Smooth muscle cell (in vitro differentiated cells): ENCODE measurements around the gene SCNN1A. TPM values are rescaled to one million over a fixed set of nuclear protein-coding genes. Genes with fewer than 3 reads are reported as not detected.

Experiments used
- DNase-seq: peaks from one replicate; lab custom pipeline; 2025; ENCODE audit not compliant: unreplicated experiment; lab: John Stamatoyannopoulos, UW
- H2AFZ ChIP-seq: fragments of 200-600 bp; sonication (generic); 2 replicates; pipeline ENCODE4 v1.6.0; 2016; ENCODE audit warnings: antibody characterized with exemption, low read depth, mild to moderate bottlenecking
- H3F3A ChIP-seq: fragments of 200-600 bp; sonication (generic); 2 replicates; pipeline ENCODE4 v1.6.0; 2017; ENCODE audit warnings: antibody characterized with exemption, low read depth
- H3K27ac ChIP-seq: fragments of 200-600 bp; sonication (generic); 2 replicates; pipeline ENCODE4 v1.5.1; 2016; ENCODE audit warnings: low read depth, mild to moderate bottlenecking
- H3K27me3 ChIP-seq: fragments of 200-600 bp; sonication (generic); 2 replicates; pipeline ENCODE4 v1.6.1; 2016; ENCODE audit warnings: low read depth, mild to moderate bottlenecking
- H3K36me3 ChIP-seq: fragments of 200-600 bp; sonication (generic); 2 replicates; pipeline ENCODE4 v1.5.1; 2016; ENCODE audit warnings: low read depth
- H3K4me1 ChIP-seq: fragments of 200-600 bp; sonication (generic); 2 replicates; pipeline ENCODE4 v1.5.1; 2016; ENCODE audit warnings: low read depth
- H3K4me2 ChIP-seq: fragments of 200-600 bp; sonication (generic); 2 replicates; pipeline ENCODE4 v1.6.0; 2016; ENCODE audit warnings: mild to moderate bottlenecking
- H3K4me3 ChIP-seq: fragments of 200-600 bp; sonication (generic); 2 replicates; pipeline ENCODE4 v1.5.1; 2016; ENCODE audit warnings: mild to moderate bottlenecking
- H3K79me2 ChIP-seq: fragments of 200-600 bp; sonication (generic); 2 replicates; pipeline ENCODE4 v1.6.0; 2016; ENCODE audit warnings: low read depth, mild to moderate bottlenecking
- H3K9ac ChIP-seq: fragments of 200-600 bp; sonication (generic); 2 replicates; pipeline ENCODE4 v1.6.0; 2016; ENCODE audit warnings: low read depth
- H3K9me3 ChIP-seq: fragments of 200-600 bp; sonication (generic); replicated peaks from 2 replicates; pipeline ENCODE4 v1.5.1; 2016; ENCODE audit warnings: low read depth
- H4K20me1 ChIP-seq: fragments of 200-600 bp; sonication (generic); 2 replicates; pipeline ENCODE4 v1.6.0; 2016; ENCODE audit warnings: low read depth
- CTCF ChIP-seq: fragments of 200-600 bp; sonication (generic); IDR thresholded peaks from 2 replicates; pipeline ENCODE4 v1.5.1; 2017; ENCODE audit warnings: borderline replicate concordance, mild to moderate bottlenecking, antibody characterized with exemption; ENCODE audit not compliant: insufficient read depth, poor library complexity, severe bottlenecking
- WGBS: methylation state at CpG from one replicate; pipeline ENCODE4 v1.1.7; 2016; ENCODE audit warnings: low lambda C conversion rate; 5-methylcytosine and 5-hydroxymethylcytosine counted together
- polyA plus RNA-seq: library from polyadenylated mRNA; unstranded; fragments of >200 nt; fragmentation: Nextera tagmentation; extraction: Ambion mirVana; gene quantifications from 2 replicates; pipeline ENCODE4 v1.2.1, GENCODE V29; 2016
- total RNA-seq: library from RNA; depleted of rRNA; stranded (reverse); fragments of >200 nt; gene quantifications from 2 replicates; pipeline ENCODE4 v1.2.3, GENCODE V29; 2014

SCNN1A gene
- total and polyA plus RNA-seq, 2 experiments from 2014 or later, result 0.57 to 1.3 TPM

GRCh38 chr12:6392504-6392903, 17.1 kb upstream of the SCNN1A start:
- Histone ChIP-seq H3K9me3 (no peaks in the 10 kb centered on the region), H3K4me2 (no peak overlapping the region), H3K4me3 (no peak overlapping the region), H3K36me3 (no peaks in the 10 kb centered on the region), H3K27ac (no peak overlapping the region), H3F3A (no peaks in the 10 kb centered on the region), H4K20me1 (no peaks in the 10 kb centered on the region), H3K4me1 (no peaks in the 10 kb centered on the region), H3K27me3 (no peaks in the 10 kb centered on the region), H3K79me2 (no peaks in the 10 kb centered on the region), H2AFZ (no peak overlapping the region), H3K9ac (no peak overlapping the region)
- no peak for DNase-seq
- 49% methylated on average over 6 of the region's 6 CpGs for WGBS
- TF ChIP-seq CTCF, result no peak

- H4K20me1 ChIP-seq, result no peaks in the 10 kb centered on the region
- peaks cover 3% of the 10 kb centered on the region for H3F3A ChIP-seq
- no peak overlapping the region for H3K4me2 ChIP-seq
- H3K27ac ChIP-seq, result no peak overlapping the region
- H2AFZ ChIP-seq, result no peak overlapping the region
- no peak overlapping the region for H3K9ac ChIP-seq
- no peak for DNase-seq
- H3K4me3 ChIP-seq, result no peak overlapping the region
- no peak for TF ChIP-seq CTCF
- WGBS, result 95% methylated on average over 15 of the region's 17 CpGs
- no peaks in the 10 kb centered on the region for H3K36me3 ChIP-seq
- H3K9me3 ChIP-seq, result no peaks in the 10 kb centered on the region
- no peaks in the 10 kb centered on the region for H3K27me3 ChIP-seq
- peaks cover 5% of the 10 kb centered on the region for H3K79me2 ChIP-seq
- H3K4me1 ChIP-seq, result no peaks in the 10 kb centered on the region
Observed at GRCh38 chr12:6391013-6391412, 15.7 kb upstream of the SCNN1A start.

GRCh38 chr12:6390084-6390799, 14.9 kb upstream of the SCNN1A start:
- no peaks in the 10 kb centered on the region for H4K20me1 ChIP-seq
- H3K9ac ChIP-seq, result no peak overlapping the region
- DNase-seq, result no peak
- H3K4me1 ChIP-seq, result no peaks in the 10 kb centered on the region
- H3K27ac ChIP-seq, result no peak overlapping the region
- no peaks in the 10 kb centered on the region for H3K27me3 ChIP-seq
- peaks cover 3% of the 10 kb centered on the region for H3F3A ChIP-seq
- no peak overlapping the region for H2AFZ ChIP-seq
- H3K36me3 ChIP-seq, result no peaks in the 10 kb centered on the region
- no peaks in the 10 kb centered on the region for H3K9me3 ChIP-seq
- H3K4me3 ChIP-seq, result no peak overlapping the region
- TF ChIP-seq CTCF, result no peak
- peaks cover 5% of the 10 kb centered on the region for H3K79me2 ChIP-seq
- 93% methylated on average over 15 of the region's 15 CpGs for WGBS
- H3K4me2 ChIP-seq, result no peak overlapping the region

- Histone ChIP-seq H3F3A (peaks cover 3% of the 10 kb centered on the region), H3K4me1 (peaks cover 13% of the 10 kb centered on the region), H3K27me3 (no peaks in the 10 kb centered on the region), H3K4me3 (no peak overlapping the region), H3K4me2 (no peak overlapping the region), H3K36me3 (no peaks in the 10 kb centered on the region), H2AFZ (no peak overlapping the region), H3K79me2 (peaks cover 19% of the 10 kb centered on the region), H3K9ac (no peak overlapping the region), H3K9me3 (no peaks in the 10 kb centered on the region), H4K20me1 (no peaks in the 10 kb centered on the region), H3K27ac (no peak overlapping the region)
- DNase-seq, result no peak
- 86% methylated on average over 7 of the region's 7 CpGs for WGBS
- TF ChIP-seq CTCF, result no peak
Observed at GRCh38 chr12:6387541-6387940, 12.2 kb upstream of the SCNN1A start.
